Gastroesophageal sphincter (tissue), 4 donors: Measurements from ENCODE around the gene PPP5C. TPM values are rescaled to one million over a fixed set of nuclear protein-coding genes. Genes with fewer than 3 reads are reported as not detected.

ENCODE experiments used
- ATAC-seq: fragments of 150-250 bp; one replicate; pipeline ENCODE4 v1.9.1; 2016; ENCODE audit warnings: mild to moderate bottlenecking, moderate library complexity
- H3K27ac ChIP-seq, 4 donors: fragments of 200-600 bp; sonication (generic) in 3 of 4; 1 replicate in 3 of 4; 2 replicates in 1 of 4; pipeline ENCODE4 v1.5.1; 2016 to 2019
- H3K27me3 ChIP-seq: fragments of 200-600 bp; sonication (generic); one replicate; pipeline ENCODE4 v1.5.1; 2019
- H3K36me3 ChIP-seq, 2 donors: fragments of 200-600 bp; sonication (generic); one replicate each; pipeline ENCODE4 v1.5.1; 2019; ENCODE audit warnings: control low read depth in 1 of 2
- H3K4me1 ChIP-seq, 3 donors: fragments of 200-600 bp; sonication (generic); 1 replicate in 2 of 3; 2 replicates in 1 of 3; pipeline ENCODE4 v1.5.1; 2016 to 2019; ENCODE audit warnings: control low read depth in 2 of 3
- H3K4me3 ChIP-seq, 2 donors: fragments of 200-600 bp; sonication (generic); one replicate each; pipeline ENCODE4 v1.5.1; 2019; ENCODE audit warnings: mild to moderate bottlenecking in 1 of 2, moderate library complexity in 1 of 2
- H3K9me3 ChIP-seq, 3 donors: fragments of 200-600 bp; sonication (generic); one replicate each; pipeline ENCODE4 v1.5.1; 2017 to 2019; ENCODE audit warnings: control low read depth in 2 of 3
- CTCF ChIP-seq, 4 experiments: fragments of 200-600 bp in 2 of 4; fragments of 450-650 bp in 2 of 4; sonication (generic) in 1 of 4; IDR thresholded peaks; one replicate each; pipeline ENCODE4 v1.5.1; 2017 to 2019; ENCODE audit warnings: antibody characterized with exemption in 4 of 4, mild to moderate bottlenecking in 2 of 4, moderate library complexity in 2 of 4
- EP300 ChIP-seq: sonication (generic); formaldehyde crosslinking; IDR thresholded peaks from one replicate; pipeline ENCODE4 v1.6.1; 2017; ENCODE audit warnings: antibody characterized with exemption, mild to moderate bottlenecking
- POLR2A ChIP-seq, 2 donors: fragments of 450-650 bp; IDR thresholded peaks; one replicate each; pipeline ENCODE4 v1.6.1; 2017; ENCODE audit warnings: antibody characterized with exemption in 2 of 2, mild to moderate bottlenecking in 2 of 2, moderate library complexity in 1 of 2
- POLR2AphosphoS5 ChIP-seq: sonication (generic); formaldehyde crosslinking; IDR thresholded peaks from one replicate; pipeline ENCODE4 v1.6.1; 2017; ENCODE audit warnings: antibody characterized with exemption
- WGBS, 2 donors: methylation state at CpG; one replicate each; pipeline ENCODE4 v1.1.5; 2018; ENCODE audit warnings: low coverage in 1 of 2; 5-methylcytosine and 5-hydroxymethylcytosine counted together
- total RNA-seq, 4 donors: library from RNA; depleted of rRNA; stranded (reverse); fragments of >200 nt; gene quantifications; one replicate each; pipeline ENCODE4 v1.1.0, GENCODE V29; 2016

The PPP5C gene
- total RNA-seq, 4 donors from 2014 or later: 48.2 to 69.5 (median 50.7) TPM

- Histone ChIP-seq H3K4me3 (no peak overlapping the region), H3K27me3 (no peaks in the 10 kb centered on the region), H3K9me3 (no peaks in the 10 kb centered on the region), H3K36me3 (peaks cover 0 to 55% of the 10 kb centered on the region in 2 donors), H3K27ac (peak overlapping the region in 3 of 4 donors; percentile 47 to 59 (median 51)), H3K4me1 (peaks cover 0 to 33% (median 7%) of the 10 kb centered on the region in 3 donors)
- no peak for ATAC-seq
- 81 to 84% methylated on average over 10 to 14 of the region's 33 CpGs for WGBS, 2 donors
- TF ChIP-seq POLR2A (IDR thresholded peaks at IDR 0.05) (no peak), EP300 (no peak), POLR2AphosphoS5 (no peak), CTCF (IDR thresholded peaks at IDR 0.05) (no peak)
Measured at GRCh38 chr19:46391296-46392251, 44.7 kb downstream of the PPP5C start.

GRCh38 chr19:46392252-46392801 is 45.4 kb downstream of the PPP5C start:
- peak overlapping the region in 3 of 4 donors; percentile 47 to 59 (median 51) for H3K27ac ChIP-seq
- peak; percentile 29 for ATAC-seq
- H3K36me3 ChIP-seq: peaks cover 0 to 47% of the 10 kb centered on the region in 2 donors

GRCh38 chr19:46392837-46393236 is 46.0 kb downstream of the PPP5C start:
- WGBS, 2 donors: 29 to 33% methylated on average over 1 to 4 of the region's 4 CpGs
- Histone ChIP-seq H3K4me3 (no peak overlapping the region), H3K9me3 (no peaks in the 10 kb centered on the region), H3K4me1 (peaks cover 0 to 33% (median 7%) of the 10 kb centered on the region in 3 donors), H3K27ac (peak overlapping the region in 3 of 4 donors; percentile 47 to 59 (median 51)), H3K36me3 (peaks cover 0 to 42% of the 10 kb centered on the region in 2 donors), H3K27me3 (no peaks in the 10 kb centered on the region)
- ATAC-seq: no peak
- no peak for TF ChIP-seq POLR2A (IDR thresholded peaks at IDR 0.05)
- TF ChIP-seq CTCF (IDR thresholded peaks at IDR 0.05): no peak
- TF ChIP-seq POLR2AphosphoS5: no peak
- TF ChIP-seq EP300: no peak

More at GRCh38 chr19:46392252-46392801, 45.4 kb downstream of the PPP5C start:
- Histone ChIP-seq H3K4me1 (peaks cover 0 to 33% (median 7%) of the 10 kb centered on the region in 3 donors), H3K4me3 (no peak overlapping the region), H3K9me3 (no peaks in the 10 kb centered on the region), H3K27me3 (no peaks in the 10 kb centered on the region)
- 11 to 14% methylated on average over 7 to 13 of the region's 21 CpGs for whole genome bisulfite sequencing, 2 donors
- TF ChIP-seq POLR2AphosphoS5 (no peak), EP300 (no peak), POLR2A (IDR thresholded peaks at IDR 0.05) (no peak), CTCF (IDR thresholded peaks at IDR 0.05) (no peak)

GRCh38 chr19:46393456-46394401 is 46.8 kb downstream of the PPP5C start:
- H3K4me1 ChIP-seq: peaks cover 0 to 33% (median 7%) of the 10 kb centered on the region in 3 donors
- TF ChIP-seq POLR2A (IDR thresholded peaks at IDR 0.05): no peak
- no peak for TF ChIP-seq CTCF (IDR thresholded peaks at IDR 0.05)
- no peak for TF ChIP-seq EP300
- TF ChIP-seq POLR2AphosphoS5: no peak
- H3K4me3 ChIP-seq: no peak overlapping the region
- 70 to 83% methylated on average over 6 to 11 of the region's 21 CpGs for WGBS, 2 donors
- no peaks in the 10 kb centered on the region for H3K27me3 ChIP-seq
- peak overlapping the region in 1 of 4 donors; percentile 47 for H3K27ac ChIP-seq
- no peak for ATAC-seq
- peaks cover 0 to 33% of the 10 kb centered on the region in 2 donors for H3K36me3 ChIP-seq
- H3K9me3 ChIP-seq: no peaks in the 10 kb centered on the region
